Suppressor macrophage treated with lipopolysaccharide for 1 hour (primary cell): ENCODE measurements around the gene HS6ST3.
"Not testable (repeated sequence)": the region's sequence is repeated elsewhere in the genome, so short reads cannot be mapped to it uniquely, and the experiment has no call there.

Source experiments
- DNase-seq, 3 donors: peaks; one replicate each; pipeline ENCODE4 v3.0.0-alpha.2; 2020 to 2022

The HS6ST3 gene

DNA sequence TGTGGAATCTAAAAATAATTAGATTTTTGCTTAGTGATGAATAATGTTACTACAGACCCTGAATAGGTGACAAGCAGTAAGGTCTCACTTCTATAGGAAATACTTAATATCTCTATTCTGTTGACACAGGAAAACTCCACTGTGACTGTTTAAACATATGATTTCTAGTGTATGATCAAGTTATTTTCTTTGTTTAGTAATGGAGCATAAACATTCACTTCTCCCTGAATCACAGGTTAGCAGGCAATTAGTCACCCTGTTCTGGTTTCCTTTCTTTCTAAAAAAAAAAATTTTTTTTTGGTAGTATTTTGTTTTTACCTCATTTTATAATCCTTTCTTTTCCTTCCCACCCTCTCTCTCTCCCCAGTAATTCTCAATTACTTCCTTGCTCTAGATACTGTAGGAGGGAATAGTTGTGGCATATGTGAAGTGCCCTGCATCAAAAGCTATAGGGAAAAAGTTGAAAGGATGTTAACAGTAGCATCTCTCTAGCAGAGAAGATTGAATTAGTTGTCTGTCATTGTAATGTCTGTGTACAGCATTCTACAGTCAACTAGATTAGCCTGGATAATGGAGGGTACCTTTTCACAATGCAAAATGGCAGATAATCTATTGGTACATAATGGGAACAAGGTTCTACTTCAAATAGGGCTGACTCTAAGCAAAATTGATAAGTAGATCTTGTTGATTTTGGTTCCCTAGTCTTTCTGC is 3.5 kb downstream of the HS6ST3 start:
- peak in 2 of 3 donors; percentile 11 to 20 for DNase-seq

DNA sequence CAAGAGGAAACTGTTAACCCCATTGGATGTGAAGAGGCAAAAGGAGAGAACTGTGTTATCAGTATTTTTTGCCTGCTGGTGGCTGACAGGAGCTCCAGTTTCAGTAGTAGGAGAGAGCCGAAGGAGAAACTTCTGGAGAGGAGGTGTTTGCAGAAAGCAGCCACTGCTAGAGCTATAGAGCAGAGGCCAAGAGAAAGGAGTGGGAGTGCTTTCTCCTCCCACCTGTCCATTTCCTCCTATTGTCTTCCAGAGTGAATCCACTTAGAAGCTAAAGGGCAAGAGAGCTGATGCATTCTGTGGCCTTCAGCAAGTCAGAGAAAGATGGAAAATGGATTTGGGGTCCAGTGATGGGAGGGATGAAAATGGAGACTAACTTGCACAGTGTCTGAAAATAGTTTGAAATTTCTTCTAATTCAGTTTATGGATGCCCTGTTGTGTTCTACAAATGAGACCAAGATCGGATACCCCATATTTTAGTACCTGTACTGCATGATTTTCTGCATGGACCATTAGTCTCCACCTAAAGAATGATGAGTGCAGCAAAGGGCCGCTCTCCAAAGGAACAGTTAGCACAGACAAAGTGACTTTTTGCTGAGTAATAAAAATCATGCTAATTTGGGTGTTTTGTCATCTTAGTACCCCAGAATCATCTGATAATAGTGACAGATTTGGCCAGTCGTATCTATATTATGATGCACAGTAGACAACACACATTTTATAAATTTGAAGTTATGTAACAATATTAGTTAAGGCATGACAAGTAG is 10.7 kb downstream of the HS6ST3 start:
- DNase-seq, result no peak

DNA sequence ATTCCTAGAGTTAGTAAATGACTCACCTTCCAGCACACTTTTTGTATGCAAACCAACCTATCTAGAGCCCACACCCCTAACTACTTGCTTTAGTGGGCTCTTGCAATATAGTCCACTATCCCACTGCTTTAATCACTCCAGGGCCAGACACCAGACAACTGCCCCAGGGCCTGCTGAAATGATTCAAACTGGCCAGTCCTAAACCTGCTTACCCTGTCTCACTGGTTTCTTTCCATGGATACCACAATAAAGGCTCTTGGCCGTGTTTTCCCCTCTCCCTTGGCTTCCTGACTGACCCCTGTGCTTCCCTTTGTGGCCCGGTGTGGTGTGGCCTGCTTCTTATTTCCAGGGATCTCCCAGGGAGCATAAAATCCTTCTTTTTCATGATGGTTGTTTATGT is 14.6 kb downstream of the HS6ST3 start:
- no peak for DNase-seq

DNA sequence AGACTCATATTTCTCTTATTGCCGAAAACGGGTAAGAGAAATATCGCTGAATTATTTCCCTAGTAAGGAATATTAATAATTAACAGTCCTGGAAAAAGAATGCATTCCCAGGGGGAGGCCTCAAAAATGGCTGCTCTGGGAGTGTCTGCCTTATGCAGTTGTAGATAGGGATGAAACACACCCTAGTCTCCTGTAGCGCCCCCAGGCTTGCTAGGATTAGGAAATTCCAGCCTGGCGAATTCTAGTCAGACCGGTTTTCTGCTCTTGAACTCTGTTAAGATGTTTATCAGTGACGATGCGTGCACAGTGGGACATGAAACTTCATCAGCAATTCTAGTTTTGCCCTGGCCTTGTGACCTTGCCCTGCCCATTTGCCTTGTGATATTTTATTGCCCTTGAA is 18.2 kb downstream of the HS6ST3 start:
- DNase-seq, result not testable (repeated sequence)

DNA sequence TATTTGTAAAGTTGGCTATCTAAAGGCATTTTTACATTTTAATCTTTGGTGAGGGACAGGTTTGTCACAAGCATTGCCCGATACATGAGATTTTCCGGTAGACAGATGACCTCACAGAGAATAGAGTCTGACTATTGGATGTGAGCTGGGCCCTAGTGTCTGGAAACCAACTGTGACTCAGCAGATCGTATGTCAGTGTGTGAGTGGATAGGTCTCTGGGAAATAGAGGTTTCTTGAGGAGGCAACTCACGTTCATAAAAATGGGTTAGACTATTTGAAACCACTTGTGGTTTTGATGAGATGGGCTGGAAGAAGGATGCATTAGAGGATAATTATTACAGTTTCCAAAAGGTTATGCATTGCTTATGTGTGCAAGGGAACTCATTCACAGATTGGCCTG is 19.2 kb downstream of the HS6ST3 start:
- DNase-seq, result no peak

DNA sequence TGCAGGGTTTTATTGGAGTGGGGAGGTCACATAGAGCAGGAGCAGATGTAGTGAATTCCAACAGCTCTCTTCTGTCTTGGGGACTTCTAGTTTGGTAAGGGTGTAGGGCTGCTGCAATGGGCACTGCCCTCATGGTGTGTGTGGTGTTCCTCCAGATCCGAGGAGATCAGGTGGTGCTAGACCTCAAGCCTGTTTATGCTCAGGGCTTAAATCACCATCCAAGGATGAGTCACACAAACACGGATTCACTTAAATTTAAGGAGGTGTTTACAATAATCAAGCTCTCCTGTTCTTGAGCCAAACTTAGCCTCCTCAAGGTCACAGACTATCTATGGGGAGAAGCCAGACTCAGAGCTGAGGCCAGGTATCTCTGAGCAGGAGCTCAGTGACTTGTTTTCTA is 23.0 kb downstream of the HS6ST3 start:
- DNase-seq, result no peak

DNA sequence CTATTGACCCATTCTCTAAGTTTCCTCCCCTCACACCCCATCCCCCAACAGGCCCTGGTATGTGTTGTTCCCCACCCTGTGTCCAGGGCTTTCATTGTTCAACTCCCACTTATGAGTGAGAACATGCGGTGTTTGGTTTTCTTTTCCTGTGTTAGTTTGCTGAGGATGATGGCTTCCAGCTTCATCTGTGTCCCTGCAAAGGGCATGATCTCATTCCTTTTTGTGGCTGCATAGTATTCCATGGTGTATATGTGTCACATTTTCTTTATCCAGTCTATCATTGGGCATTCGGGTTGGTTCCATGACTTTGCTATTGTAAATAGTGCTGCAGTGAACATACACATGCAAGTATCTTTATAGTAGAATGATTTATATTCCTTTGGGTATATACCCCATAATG is 25.5 kb downstream of the HS6ST3 start:
- DNase-seq, result not testable (repeated sequence)

DNA sequence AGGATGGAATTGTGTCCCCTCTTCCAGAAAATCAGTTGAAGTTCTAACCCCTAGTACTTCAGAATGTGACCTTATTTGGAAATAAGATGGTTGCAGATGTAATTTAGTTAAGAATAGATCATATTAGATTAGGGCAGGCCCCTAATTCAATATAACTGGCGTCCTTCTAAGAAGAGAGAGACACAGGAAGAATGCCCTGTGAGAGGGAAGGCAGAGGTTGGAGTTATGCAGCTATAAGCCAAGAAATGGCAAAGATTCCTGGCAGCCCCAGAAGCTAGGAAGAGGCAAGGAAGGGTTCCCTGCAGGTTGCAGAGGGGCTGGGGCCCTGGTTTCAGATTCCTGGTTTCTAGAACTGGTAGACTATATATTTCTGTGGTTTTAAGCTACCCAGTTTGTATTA is 30.0 kb downstream of the HS6ST3 start:
- no peak for DNase-seq

DNA sequence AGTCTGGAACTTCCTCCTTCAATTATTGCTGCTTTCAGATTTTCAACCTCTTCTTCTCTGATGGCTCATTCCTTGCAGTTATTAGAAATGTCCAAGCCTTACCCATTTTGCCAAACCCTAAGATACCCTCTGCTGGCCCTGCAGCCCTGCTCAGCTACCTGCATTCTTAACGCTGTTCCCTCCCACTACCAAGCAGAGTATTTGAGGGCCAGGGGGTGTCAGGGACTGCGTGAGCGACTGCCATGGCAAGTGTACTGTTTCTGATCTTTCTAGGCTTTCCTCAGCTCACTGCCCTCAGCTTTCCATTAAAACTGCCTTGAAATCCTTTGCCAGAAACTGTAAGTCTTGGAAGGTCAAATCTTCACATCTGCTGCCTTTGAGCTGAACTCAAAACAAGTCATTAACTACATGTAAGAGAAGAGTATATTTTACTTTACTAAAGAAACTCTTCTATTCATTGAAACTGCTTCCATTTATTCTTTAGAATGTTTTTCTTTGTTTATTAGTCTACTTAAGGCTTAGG is 41.0 kb downstream of the HS6ST3 start:
- no peak for DNase-seq

DNA sequence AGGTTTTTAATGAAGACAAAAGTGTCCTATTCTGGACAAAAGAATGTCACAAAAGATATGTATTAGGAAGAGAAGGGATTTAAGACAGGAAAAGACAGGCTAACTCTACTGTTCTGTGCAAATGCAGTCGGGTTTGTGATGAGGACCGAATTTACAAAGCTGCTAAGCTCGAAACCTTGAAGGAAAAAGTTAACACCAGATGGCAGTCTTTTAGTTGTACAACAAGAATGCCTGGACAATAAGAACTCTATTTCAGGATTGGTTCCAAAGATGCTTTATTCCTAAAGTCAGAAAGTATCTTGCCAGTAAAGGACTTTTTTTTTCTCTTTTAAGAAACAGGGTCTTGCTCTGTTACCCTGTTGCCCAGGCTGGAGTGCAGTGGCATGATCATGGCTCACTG is 51.1 kb downstream of the HS6ST3 start:
- no peak for DNase-seq

DNA sequence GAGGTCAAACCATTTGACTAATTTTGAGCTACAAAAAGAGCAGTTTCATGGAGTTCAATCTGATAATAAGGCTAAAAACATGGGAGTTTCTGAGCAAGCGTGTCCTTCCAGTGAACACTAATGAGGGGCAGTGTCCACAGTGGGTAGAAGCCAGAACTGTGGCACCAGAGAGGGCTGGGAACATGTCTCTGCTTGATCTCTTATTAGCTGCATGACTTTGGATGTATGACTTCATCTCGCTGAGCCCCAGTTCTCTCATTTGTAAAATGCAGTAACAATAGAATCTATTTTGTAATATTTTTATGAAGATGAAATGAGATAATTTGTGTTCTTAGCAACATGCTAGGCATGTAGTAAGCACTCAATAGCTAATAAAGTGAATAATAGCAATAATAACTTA is 69.8 kb downstream of the HS6ST3 start:
- DNase-seq, result no peak

DNA sequence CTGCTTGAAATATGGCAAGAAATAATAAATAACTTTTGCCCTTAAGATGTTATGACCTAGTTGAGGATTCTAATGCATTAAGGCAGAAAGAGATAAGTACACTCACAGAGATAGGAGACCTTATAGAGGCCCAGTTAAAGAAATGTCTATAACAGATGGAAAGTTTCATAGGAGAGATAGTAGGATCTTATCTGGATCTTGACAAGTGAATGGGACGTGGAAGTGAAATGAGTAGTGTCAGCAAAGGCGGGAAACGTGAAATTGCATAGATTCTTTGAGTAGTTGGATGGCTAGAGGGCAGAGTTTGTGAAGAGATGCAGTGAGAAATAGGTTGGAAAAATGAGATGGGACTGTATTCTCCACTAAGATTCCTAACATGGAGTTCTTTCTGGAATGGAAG is 71.2 kb downstream of the HS6ST3 start:
- no peak for DNase-seq

DNA sequence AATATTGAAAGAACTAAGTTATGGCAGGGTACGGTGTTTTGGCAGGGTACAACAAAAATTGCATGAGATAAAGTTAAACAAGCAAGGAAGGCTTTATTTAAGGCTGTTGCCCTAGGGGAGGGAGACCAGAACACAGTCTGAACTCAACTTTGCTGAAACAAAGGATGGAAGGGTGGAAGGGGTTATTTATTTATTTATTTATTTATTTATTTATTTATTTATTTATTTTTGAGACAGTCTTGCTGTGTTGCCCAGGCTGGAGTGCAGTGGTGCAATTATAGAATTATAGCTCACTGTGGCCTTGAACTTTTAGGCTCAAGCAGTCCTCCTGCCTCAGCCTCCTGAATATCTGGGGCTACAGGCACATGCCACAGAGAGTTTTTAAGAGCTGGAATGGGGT is 75.9 kb downstream of the HS6ST3 start:
- no peak for DNase-seq

DNA sequence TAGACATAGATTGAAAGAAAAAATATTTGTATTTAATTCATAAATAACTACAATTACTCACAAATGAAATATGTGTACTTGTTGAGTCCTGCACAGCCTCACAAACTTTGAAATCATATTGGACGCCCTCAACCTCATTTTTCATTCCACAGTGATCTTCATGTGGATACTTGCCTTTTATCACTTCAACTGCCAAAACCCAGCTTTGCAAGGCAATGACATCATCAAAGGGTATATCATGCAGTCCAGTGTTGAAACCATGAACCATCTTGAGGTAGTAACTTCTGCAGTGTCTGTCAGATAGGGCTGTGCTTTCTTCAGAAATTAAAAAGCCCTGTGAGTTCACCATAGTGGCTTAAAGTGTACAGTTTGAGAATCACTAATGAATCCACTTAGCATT is 82.2 kb downstream of the HS6ST3 start:
- DNase-seq, result no peak

DNA sequence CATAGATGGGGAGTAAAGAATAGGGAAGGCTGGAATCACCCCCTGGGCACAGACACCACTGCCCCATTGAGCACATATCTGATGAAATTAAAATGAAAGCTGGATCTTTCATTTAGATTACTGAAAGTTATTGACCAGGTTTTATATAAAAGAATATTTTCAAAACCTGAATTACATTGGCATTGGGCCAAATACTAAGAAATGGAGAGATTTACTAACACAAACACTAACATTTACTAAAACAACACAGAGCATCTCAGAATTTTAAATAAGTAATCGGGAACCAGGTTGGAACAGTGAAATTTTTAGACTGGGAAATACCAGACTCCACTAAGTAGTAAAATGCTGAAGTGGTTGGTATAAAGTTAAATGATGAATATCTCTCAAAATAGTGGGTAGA is 88.9 kb downstream of the HS6ST3 start:
- no peak for DNase-seq

DNA sequence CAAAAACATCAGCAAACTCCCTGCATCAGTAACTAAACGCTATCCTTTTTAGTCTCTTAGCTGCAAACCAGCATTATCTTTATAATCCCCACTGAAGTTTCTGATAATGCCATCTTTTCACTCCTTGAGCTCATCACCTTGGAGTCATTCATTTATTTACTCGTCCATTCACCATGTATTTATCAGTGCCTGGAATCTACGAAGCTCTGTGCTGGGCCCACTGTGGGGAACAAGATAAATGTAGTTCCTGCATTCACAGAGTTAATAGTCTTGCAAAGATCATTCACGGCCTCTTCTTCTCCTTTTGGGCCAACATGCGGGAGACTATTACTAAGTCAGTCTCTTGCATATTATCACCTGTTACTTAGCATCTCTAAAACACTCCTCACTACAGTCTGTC is 89.4 kb downstream of the HS6ST3 start:
- no peak for DNase-seq

DNA sequence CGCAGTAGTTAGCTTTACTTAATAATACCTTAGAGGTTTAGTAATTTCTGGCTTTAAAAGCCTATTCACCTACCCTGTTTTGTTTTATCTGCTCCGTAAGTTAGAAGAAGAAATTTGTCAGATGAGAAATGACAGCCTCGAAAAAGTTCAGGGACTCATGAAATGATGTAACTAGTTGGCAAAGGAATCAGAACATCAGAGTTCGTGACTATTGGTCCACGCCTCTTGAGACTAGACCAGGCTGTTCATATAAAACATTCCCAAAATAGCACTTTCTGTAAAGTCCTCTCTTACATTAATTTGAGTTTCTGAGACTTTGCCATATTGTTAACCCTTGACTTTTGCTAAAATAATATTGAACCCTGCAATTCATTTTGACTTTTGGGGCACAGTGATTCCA is 92.0 kb downstream of the HS6ST3 start:
- DNase-seq, result no peak

DNA sequence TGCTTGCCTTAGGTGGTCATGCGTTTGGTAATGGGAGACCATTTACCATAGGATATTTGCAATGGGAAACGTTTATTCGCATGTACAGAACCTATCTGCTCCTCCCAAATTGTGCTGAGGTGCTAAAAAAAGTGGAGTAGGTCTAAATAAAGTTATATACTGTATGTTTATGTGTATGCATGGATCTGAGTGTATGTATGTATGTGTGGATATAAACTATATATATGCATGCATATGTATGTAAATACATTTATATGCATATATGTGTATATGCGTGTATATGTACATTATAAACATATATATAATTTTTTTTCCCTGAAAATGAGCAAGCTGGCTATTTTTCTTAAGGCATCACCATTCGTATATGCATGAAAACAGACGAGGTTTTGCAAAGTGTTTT is 95.9 kb downstream of the HS6ST3 start:
- no peak for DNase-seq

DNA sequence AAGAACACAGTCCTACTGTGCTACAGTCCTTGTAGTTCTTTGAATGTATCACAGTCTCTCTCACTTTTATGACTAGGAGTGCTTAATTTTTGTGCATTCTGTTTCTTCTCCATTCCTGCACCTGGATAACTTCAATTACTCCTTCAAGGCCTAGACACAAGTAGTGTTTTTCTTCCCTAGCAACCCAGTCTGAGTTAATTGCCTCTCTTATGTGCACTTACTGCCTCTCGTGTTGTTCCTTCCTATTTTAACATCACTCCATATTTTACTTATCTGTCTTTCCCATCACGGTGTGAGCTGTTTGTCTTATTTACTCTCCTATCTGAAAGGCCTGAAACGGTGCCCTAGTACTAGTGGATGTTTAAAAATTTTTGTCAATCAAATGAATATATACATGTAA is 101.5 kb downstream of the HS6ST3 start:
- DNase-seq, result no peak

DNA sequence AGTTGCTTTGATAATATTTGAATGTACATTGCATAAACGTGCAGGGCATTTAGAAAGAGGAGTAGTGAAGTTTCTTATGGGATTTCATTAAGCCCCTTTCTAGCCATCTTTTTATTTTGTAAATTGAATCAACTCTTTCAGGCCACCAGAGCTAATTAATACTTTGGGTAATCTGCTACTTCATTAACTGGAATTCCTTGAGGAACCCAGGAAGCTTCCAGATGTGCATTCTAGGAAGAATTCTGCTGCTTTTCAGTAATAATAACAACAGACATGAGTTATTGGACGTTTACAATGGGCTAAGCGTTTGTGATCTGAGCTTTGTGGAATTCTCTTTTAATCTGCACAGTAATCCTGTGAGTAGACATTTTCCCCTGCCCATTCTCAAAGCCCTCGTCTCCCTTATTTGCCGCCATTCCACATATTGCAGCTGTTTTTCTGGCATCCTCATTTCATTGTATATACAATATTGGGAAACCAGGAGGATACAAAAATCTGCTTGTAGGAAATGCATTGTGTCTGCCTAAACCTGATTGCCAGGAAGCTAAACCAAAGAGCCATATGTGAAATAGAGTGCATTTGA is 103.9 kb downstream of the HS6ST3 start:
- no peak for DNase-seq

DNA sequence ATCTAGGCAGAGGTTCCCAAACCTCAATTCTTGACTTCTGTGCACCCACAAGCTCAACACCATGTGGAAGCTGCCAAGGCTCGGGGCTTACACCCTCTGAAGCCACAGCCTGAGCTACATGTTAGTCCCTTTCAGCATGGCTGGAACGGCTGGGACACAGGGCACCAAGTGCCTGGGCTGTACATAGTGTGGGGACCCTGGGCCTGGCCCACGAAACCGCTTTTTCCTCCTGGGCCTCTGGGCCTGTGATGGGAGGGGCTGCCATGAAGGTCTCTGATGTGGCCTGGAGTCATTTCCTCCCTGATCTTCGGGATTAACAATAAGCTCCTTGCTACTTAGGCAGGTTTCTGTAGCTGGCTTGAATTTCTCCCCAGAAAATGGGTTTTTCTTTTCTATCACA is 108.1 kb downstream of the HS6ST3 start:
- DNase-seq, result no peak

DNA sequence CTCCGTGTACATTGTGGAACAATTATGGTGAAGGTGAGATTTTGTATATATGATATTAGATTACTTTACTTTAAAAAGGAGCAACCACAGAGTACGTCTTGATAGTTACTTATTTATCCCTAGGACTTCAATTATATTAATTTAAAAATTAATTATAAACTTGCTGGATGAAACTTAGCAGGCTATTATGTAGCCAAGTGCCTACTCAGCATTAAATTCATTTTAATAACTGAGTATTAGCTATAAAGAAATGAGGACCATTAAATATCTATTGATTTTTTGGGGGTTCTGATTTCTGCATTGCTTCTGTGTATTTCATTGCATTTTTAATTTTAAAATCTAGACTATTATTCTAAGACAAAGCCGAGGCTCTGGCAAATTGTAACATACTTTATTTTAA is 109.4 kb downstream of the HS6ST3 start:
- DNase-seq, result no peak

DNA sequence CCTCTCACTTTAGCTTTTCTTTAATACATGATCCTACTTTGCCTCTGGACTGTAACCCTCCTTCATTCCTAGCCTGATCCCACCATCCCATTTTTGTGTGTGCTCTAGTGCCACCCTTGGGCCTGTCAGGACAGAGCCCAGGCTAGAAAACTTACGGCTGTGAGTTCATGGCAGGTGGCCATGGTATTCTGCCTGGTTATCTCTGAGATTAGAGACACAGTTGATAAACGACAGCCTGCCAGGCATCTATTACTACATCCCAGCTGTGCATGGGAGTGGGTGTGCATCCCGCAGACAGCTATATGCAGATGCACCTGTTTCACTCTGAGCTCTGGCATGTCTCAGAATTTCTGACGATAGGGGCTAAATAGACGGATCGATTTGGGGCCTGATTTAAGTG is 110.9 kb downstream of the HS6ST3 start:
- no peak for DNase-seq

DNA sequence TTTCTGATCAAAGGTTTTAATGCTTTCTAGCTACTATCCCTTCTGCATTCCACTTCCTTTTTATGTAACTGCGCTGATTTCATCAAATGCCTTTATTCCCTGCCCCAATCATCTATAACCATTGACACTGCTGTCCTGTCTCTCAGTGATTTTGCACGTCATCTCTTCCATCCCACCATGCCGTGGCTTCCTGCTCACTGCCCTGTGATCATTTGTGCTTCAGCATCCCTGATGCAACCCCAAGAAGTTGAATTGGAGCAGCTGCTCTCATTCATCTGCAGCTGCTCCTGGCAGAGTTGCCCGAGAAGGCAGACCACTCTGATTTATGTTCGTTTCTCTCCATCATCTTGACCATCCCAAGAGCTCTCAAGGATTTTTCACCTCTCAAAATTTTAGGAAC is 112.4 kb downstream of the HS6ST3 start:
- no peak for DNase-seq
